NB4 (cell line): Measurements from ENCODE around the gene MEGF6.

Experiments
- DNase-seq: peaks from one replicate; pipeline ENCODE4 v3.0.0; 2010; ENCODE audit warnings: low read depth
- H3K4me3 ChIP-seq: one replicate; pipeline ENCODE4 v1.5.1; 2011; ENCODE audit warnings: mild to moderate bottlenecking, low read depth, low read length, moderate library complexity
- CTCF ChIP-seq: IDR thresholded peaks from one replicate; pipeline ENCODE4 v1.5.1; 2012; ENCODE audit warnings: low read depth, low read length
- MYC ChIP-seq: IDR thresholded peaks from 2 replicates; pipeline ENCODE4 v1.6.1; 2011; ENCODE audit warnings: low read depth, low read length
- POLR2A ChIP-seq: IDR thresholded peaks from 2 replicates; pipeline ENCODE4 v1.6.1; 2011; ENCODE audit warnings: mild to moderate bottlenecking; ENCODE audit not compliant: insufficient read length; ENCODE audit errors: extremely low read depth
- TF ChIP-seq, protein P1 (sequence below): IDR thresholded peaks from 2 replicates; pipeline ENCODE4 v1.6.1; 2011; ENCODE audit warnings: low read depth, low read length

MEGF6 gene

GRCh38 chr1:3511306-3511705 lies 100.0 kb downstream of the MEGF6 start:
- no peak for DNase-seq
- TF ChIP-seq MYC = no peak
- TF ChIP-seq POLR2A = no peak
- TF ChIP-seq, protein P1, sequence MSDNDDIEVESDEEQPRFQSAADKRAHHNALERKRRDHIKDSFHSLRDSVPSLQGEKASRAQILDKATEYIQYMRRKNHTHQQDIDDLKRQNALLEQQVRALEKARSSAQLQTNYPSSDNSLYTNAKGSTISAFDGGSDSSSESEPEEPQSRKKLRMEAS = no peak
- no peak for TF ChIP-seq CTCF
- H3K4me3 ChIP-seq = no peak overlapping the region

DNA sequence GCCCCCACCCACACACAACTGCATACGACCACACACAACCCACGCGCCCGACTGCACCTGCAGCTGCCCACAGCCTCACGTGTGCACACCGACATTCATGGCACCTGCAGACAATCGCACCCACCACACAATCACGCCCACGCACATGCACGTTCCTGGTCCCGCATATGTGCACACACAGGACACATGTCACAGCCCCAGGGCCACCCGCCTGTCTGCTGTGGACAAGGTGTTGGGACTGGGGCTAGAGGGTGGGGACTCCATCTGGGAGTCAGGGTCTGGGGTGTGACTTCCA lies 100.4 kb downstream of the MEGF6 start:
- no peak for DNase-seq
- H3K4me3 ChIP-seq = no peak overlapping the region
- TF ChIP-seq CTCF (no peak), MYC (no peak)
- TF ChIP-seq, protein P1 = no peak

DNA sequence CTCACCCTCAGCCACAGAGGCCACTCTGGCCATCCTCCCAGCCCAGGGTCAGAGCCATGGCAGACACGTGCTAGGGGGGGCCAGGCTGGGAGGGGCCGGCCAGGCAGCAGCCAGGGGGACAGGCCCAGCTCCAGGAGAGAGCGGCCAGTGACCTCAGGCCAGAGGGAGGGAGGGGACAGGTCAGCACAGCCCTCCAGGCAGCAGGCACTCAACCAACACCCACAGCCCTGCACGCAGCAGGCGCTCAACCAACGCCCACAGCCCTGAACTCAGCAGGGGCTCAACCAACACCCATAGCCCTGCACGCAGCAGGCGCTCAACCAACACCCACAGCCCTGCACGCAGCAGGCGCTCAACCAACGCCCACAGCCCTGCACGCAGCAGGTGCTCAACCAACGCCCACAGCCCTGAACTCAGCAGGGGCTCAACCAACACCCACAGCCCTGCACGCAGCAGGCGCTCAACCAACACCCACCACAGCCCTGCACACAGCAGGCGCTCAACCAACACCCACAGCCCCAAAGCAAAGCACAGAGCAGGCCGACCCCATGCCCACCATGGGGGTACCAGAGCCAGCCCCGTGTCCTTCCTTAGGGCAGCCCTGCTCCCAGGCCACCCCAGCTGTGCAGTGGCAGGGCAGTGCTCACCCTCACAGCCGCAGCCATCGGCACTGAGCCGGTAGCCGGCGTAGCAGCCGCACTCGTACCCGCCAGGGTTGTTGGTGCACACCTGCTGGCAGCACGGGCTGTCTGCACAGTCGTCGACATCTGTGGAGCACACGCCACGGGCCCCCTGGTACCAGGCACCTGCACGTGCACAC lies 101.0 kb downstream of the MEGF6 start:
- no peak overlapping the region for H3K4me3 ChIP-seq
- peak; percentile 25 for DNase-seq
- no peak for TF ChIP-seq CTCF
- TF ChIP-seq, protein P1 = peak; percentile 60; the same call in 1 of the 2 replicates
- no peak for TF ChIP-seq MYC

DNA sequence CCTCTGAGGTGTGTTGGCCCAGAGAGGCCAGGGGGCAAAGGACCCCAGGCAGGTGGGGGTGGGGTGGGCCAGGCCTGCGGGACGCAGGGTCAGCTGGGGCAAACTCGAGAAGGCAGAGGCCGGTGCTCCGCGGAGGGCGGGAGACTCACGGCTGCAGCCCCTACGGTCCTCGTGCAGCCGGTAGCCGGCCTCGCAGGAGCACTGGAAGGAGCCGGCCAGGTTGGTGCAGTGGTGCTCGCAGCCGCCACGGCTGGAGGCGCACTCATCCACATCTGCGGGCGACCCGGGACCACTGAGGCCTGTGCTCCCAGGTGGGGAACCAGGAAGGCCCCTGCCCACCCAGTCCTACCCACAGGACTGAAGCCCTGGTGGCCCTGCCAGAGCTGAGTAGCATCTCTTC lies 101.6 kb downstream of the MEGF6 start:
- TF ChIP-seq POLR2A (no peak), CTCF (no peak), MYC (no peak)
- TF ChIP-seq, protein P1 = no peak
- DNase-seq = no peak
- no peak overlapping the region for H3K4me3 ChIP-seq

GRCh38 chr1:3508757-3509415 lies 102.4 kb downstream of the MEGF6 start:
- TF ChIP-seq CTCF = no peak
- no peak for DNase-seq
- H3K4me3 ChIP-seq = no peak overlapping the region
